WERI-Rb-1 (cell line): ENCODE measurements around the gene RAP2B.
"Not testable (repeated sequence)": the region's sequence is repeated elsewhere in the genome, so short reads cannot be mapped to it uniquely, and the experiment has no call there.

Experiments
- DNase-seq: peaks from one replicate; pipeline ENCODE4 v3.0.0-alpha.2; 2020
- H3K27ac ChIP-seq: fragments of 250-450 bp; sonication (Bioruptor Pico); 2 replicates; pipeline ENCODE4 v1.5.1; 2020; ENCODE audit warnings: mild to moderate bottlenecking, moderate library complexity
- H3K27me3 ChIP-seq: fragments of 250-450 bp; sonication (Bioruptor Pico); 2 replicates; pipeline ENCODE4 v1.5.1; 2021; ENCODE audit warnings: mild to moderate bottlenecking, low read depth, moderate library complexity; ENCODE audit not compliant: insufficient read depth, severe bottlenecking
- H3K36me3 ChIP-seq: fragments of 250-450 bp; sonication (Bioruptor Pico); 2 replicates; pipeline ENCODE4 v1.5.1; 2020; ENCODE audit warnings: mild to moderate bottlenecking, moderate library complexity
- H3K4me3 ChIP-seq: 2 replicates; pipeline ENCODE4 v1.5.1; 2011; ENCODE audit warnings: low read depth, mild to moderate bottlenecking, control low read depth, low read length
- H3K9me3 ChIP-seq: fragments of 250-450 bp; sonication (Bioruptor Pico); 2 replicates; pipeline ENCODE4 v1.5.1; 2021; ENCODE audit warnings: mild to moderate bottlenecking, moderate library complexity; ENCODE audit not compliant: severe bottlenecking
- TF ChIP-seq, protein P1 (sequence below): IDR thresholded peaks from 2 replicates; pipeline ENCODE4 v1.5.1; 2011; ENCODE audit warnings: low read depth, mild to moderate bottlenecking, control low read depth, inconsistent platforms, low read length

Gene RAP2B

DNA sequence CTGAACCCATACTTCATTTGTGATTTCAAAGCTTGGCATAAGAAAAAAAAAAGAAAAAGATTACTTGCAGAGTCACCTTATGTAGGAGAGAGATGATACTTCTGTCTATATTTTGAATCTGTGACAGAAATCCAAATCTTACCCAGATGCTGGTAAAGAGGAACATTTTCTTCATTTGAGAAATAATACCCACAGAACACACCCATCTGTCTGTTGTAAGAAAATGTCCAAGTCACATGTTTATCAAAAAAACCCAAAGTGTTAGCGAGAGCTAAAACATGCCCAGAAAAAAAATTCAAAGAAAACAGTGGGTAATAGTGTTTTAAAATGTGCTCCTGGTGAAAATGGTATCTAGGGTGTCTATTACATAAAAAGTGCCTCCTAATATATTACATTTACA lies 18.0 kb upstream of the RAP2B start:
- H3K36me3 ChIP-seq: no peaks in the 10 kb centered on the region
- no peaks in the 10 kb centered on the region for H3K27me3 ChIP-seq
- no peak overlapping the region for H3K27ac ChIP-seq
- no peak overlapping the region for H3K4me3 ChIP-seq
- TF ChIP-seq, protein P1, sequence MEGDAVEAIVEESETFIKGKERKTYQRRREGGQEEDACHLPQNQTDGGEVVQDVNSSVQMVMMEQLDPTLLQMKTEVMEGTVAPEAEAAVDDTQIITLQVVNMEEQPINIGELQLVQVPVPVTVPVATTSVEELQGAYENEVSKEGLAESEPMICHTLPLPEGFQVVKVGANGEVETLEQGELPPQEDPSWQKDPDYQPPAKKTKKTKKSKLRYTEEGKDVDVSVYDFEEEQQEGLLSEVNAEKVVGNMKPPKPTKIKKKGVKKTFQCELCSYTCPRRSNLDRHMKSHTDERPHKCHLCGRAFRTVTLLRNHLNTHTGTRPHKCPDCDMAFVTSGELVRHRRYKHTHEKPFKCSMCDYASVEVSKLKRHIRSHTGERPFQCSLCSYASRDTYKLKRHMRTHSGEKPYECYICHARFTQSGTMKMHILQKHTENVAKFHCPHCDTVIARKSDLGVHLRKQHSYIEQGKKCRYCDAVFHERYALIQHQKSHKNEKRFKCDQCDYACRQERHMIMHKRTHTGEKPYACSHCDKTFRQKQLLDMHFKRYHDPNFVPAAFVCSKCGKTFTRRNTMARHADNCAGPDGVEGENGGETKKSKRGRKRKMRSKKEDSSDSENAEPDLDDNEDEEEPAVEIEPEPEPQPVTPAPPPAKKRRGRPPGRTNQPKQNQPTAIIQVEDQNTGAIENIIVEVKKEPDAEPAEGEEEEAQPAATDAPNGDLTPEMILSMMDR: no peak
- H3K9me3 ChIP-seq: no peaks in the 10 kb centered on the region
- no peak for DNase-seq

DNA sequence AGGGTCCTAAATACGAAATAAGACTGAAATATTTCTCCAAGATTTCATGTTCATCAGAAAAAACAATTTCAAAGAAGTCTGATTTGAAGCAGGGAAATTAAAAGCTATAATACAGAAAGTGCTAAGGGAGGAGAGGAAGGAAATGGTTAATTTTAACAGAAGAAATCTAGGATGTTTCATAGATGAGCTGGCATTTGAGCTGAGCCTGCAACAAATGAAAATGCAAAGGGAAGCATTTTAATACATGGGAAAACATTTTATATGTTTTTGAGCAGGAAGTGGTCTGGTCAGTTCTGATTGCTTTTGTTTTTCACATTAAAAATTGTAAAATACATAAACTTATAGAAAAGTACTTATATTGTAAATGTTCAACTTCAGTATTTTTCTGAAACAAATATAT lies 17.2 kb upstream of the RAP2B start:
- H3K27me3 ChIP-seq: no peaks in the 10 kb centered on the region
- H3K4me3 ChIP-seq: no peak overlapping the region
- no peaks in the 10 kb centered on the region for H3K36me3 ChIP-seq
- no peak for DNase-seq
- H3K27ac ChIP-seq: no peak overlapping the region
- TF ChIP-seq, protein P1: no peak
- no peaks in the 10 kb centered on the region for H3K9me3 ChIP-seq

DNA sequence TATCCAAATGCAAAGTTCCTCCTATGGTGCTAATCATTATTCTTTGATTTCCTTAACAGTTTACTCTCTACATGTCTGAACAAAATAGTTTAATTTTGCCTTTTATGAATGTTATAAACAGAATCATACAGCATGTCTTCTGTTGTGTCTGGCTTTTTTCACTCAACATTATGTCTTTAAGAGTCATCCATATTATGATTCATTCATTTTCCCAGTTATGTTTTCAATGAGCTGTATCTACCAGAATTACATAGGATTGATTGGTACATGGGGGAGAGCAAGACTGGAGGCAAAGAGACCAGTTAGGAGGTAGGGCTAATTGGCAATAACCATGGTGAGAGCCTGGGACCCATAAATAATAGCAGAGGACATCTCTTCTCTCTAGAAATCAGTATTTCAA lies 16.6 kb upstream of the RAP2B start:
- TF ChIP-seq, protein P1: no peak

DNA sequence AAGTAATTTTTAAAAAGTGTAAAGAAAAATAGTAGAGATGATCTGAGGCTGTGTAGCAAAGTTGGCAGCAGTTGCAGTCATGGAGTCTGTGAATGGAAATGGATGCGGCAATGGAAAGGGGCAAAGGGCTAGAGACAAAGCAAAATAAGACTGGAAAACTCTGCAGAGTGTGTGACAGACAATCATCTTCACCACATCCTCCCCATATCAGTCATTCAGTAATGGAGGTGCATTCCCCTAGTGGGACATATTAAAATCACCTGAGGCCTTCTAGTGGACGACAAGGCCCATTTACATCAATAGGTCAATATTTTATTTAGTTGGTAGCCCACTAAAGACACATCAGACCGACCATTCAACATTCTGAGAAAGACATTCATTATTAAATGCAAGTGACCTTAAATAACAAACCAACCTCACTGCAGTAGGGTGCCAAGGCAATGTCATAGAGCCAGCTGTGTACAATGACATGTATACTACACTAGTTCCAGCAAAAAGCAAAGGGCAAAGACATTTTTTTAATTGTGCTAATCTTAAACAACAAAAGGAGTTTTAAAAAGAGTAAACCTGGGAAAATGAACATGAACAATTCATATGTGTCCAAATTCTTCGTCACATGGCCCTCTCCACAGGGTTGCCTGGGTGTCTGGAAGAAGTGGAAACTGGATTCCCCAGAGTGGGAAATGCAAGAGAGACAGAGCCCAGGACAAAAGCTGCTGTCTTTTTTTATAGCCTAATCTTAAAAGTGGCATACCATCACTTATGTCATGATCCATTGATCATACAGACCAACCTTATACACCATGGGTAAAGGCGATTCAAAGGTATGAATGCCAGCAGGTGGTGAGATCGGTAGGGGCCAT lies 15.6 kb upstream of the RAP2B start:
- DNase-seq: no peak
- no peaks in the 10 kb centered on the region for H3K36me3 ChIP-seq
- no peaks in the 10 kb centered on the region for H3K27me3 ChIP-seq
- H3K9me3 ChIP-seq: no peaks in the 10 kb centered on the region
- TF ChIP-seq, protein P1: no peak
- no peak overlapping the region for H3K4me3 ChIP-seq
- H3K27ac ChIP-seq: no peak overlapping the region

More for the DNA sequence above, 16.6 kb upstream of the RAP2B start:
- no peak for DNase-seq
- no peak overlapping the region for H3K4me3 ChIP-seq
- H3K36me3 ChIP-seq: no peaks in the 10 kb centered on the region
- H3K9me3 ChIP-seq: no peaks in the 10 kb centered on the region
- H3K27ac ChIP-seq: no peak overlapping the region
- no peaks in the 10 kb centered on the region for H3K27me3 ChIP-seq

DNA sequence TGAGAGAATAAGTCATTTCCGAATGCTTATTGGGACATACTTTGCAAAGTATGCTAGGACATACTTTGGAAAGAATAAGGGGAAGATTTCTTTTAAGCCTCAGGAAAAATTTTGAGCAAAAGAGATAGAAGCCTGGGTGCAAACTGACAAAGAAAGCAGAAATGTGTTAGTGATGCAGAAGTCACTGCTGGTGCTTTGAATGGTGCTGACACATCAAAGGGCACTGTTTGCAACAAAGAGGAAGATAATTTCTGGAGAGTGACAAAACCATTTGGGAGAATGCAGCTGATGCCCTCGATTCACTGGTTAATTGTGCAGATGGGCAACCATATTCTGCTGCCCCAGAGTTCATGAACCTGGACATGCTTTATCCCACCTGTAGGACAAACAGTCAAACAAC lies 11.0 kb upstream of the RAP2B start:
- Histone ChIP-seq H3K27me3 (no peaks in the 10 kb centered on the region), H3K36me3 (no peaks in the 10 kb centered on the region), H3K4me3 (no peak overlapping the region), H3K27ac (no peak overlapping the region), H3K9me3 (no peaks in the 10 kb centered on the region)
- TF ChIP-seq, protein P1: no peak
- no peak for DNase-seq

DNA sequence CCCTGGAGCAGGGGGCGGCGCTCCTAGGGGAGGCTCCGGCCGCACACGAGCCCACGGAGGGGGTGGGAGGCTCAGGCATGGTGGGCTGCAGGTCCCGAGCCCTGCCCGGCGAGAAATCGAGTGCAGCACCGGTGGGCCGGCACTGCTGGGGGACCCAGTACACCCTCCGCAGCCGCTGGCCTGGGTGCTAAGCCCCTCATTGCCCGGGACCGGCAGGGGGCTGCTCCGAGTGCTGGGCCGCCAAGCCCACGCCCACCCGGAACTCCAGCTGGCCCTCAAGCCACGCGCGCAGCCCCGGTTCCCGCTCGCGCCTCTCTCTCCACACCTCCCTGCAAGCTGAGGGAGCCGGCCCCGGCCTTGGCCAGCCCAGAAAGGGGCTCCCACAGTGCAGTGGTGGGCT lies 6.2 kb upstream of the RAP2B start:
- not testable (repeated sequence) for DNase-seq, H3K27me3 ChIP-seq, H3K27ac ChIP-seq, H3K9me3 ChIP-seq, H3K4me3 ChIP-seq, H3K36me3 ChIP-seq
